Activated CD4-positive, alpha-beta T cell treated with anti-CD3 and anti-CD28 coated beads, Interleukin-2, amount 10 ng/mL, durations not matched to agents 7 days and 5 days (primary cell): ENCODE measurements around the gene EP400. TPM values are rescaled to one million over a fixed set of nuclear protein-coding genes. Genes with fewer than 3 reads are reported as not detected.
"Not testable (repeated sequence)": the region's sequence is repeated elsewhere in the genome, so short reads cannot be mapped to it uniquely, and the experiment has no call there.

Experiments
- CTCF ChIA-PET: fragments of 350-600 bp; sonication (Branson Sonifier 250); formaldehyde crosslinking; loops from one replicate; lab custom pipeline; 2021; ENCODE audit warnings: antibody characterized with exemption; lab: Charles Lee
- POLR2A ChIA-PET: fragments of 350-600 bp; sonication (Branson Sonifier 250); formaldehyde crosslinking; loops from one replicate; lab custom pipeline; 2021; ENCODE audit warnings: antibody characterized with exemption; lab: Charles Lee
- DNase-seq: peaks from one replicate; pipeline ENCODE4 v3.0.0-alpha.2; 2020
- H3K27ac Mint-ChIP-seq: one replicate; pipeline ENCODE4 v1.8.0; 2021; ENCODE audit warnings: mild to moderate bottlenecking, moderate library complexity, mixed read lengths
- H3K27me3 Mint-ChIP-seq: one replicate; pipeline ENCODE4 v1.8.0; 2021; ENCODE audit warnings: mixed read lengths
- H3K36me3 Mint-ChIP-seq: one replicate; pipeline ENCODE4 v1.8.0; 2021; ENCODE audit warnings: low read depth, mixed read lengths
- H3K4me1 Mint-ChIP-seq: one replicate; pipeline ENCODE4 v1.8.0; 2021; ENCODE audit warnings: mixed read lengths
- H3K4me3 Mint-ChIP-seq: one replicate; pipeline ENCODE4 v1.8.0; 2021; ENCODE audit warnings: mild to moderate bottlenecking, moderate library complexity, mixed read lengths
- H3K9me3 Mint-ChIP-seq: one replicate; pipeline ENCODE4 v1.8.0; 2021; ENCODE audit warnings: mixed read lengths
- total RNA-seq, 2 experiments: library from RNA; stranded (reverse); gene quantifications; one replicate each; pipeline ENCODE4 v1.2.3, GENCODE V29; 2021

The EP400 gene
- total RNA-seq, 2 experiments from 2014 or later: 53.9 to 57.0 TPM

DNA sequence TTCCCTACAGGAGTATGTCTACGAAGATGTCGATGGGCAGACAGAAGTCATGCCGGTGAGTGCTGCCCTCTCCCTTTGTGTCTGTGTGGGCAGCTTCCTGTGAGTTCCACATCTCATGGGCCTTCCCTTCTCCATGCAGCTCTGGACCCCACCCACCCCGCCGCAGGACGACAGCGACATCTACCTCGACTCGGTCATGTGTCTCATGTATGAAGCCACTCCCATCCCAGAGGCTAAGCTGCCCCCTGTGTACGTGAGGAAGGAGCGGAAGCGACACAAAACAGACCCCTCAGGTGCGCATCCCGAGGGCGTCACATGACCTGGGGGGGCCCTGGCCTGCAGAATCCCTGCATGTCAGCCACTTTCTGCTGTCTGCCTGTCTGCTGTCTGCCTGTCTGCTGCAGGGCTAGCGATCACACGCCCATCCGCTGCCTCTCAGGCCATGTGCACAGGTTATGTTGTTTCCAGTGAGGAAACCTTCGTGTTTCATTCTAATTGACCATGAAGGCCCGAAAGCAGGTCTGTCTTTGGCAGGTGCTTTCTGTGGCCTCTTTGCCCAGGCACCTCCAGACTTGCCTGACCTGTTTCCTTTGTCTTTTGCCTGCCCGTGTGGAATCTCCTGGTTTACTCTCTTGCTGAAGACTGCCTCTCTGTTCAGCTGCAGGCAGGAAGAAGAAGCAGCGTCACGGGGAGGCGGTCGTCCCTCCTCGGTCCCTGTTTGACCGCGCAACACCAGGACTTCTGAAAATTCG lies 95.1 kb downstream of the EP400 start:
- no peak for DNase-seq
- POLR2A ChIA-PET: no interaction called here
- no peak overlapping the region for H3K4me3 Mint-ChIP-seq
- CTCF ChIA-PET: no interaction called here
- H3K9me3 Mint-ChIP-seq: no peaks in the 10 kb centered on the region
- H3K27ac Mint-ChIP-seq: no peak overlapping the region
- peaks cover 3% of the 10 kb centered on the region for H3K4me1 Mint-ChIP-seq
- peaks cover 23% of the 10 kb centered on the region for H3K36me3 Mint-ChIP-seq
- H3K27me3 Mint-ChIP-seq: no peaks in the 10 kb centered on the region

DNA sequence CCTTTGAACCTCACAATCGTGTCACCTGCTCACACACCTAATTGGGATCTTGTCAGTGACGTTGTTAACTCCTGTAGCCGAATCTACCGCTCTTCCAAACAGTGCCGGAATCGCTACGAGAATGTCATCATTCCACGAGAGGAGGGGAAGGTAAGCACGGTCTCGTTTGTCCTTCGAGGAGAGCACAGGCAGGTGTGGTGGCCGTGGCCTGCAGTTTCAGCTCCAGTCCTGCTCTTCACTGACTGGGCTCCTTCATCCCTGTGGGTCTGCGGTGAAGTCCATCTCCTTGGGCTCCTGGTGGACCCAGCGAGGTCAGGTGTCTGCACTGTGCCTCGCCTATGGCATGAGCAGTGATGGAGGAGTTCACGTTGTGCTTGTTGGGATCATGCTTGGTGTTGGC lies 96.0 kb downstream of the EP400 start:
- Mint-ChIP-seq H3K36me3 (peaks cover 27% of the 10 kb centered on the region), H3K4me3 (no peak overlapping the region), H3K4me1 (peaks cover 3% of the 10 kb centered on the region), H3K27me3 (no peaks in the 10 kb centered on the region), H3K9me3 (no peaks in the 10 kb centered on the region), H3K27ac (no peak overlapping the region)
- ChIA-PET CTCF (no interaction called here), POLR2A (no interaction called here)
- DNase-seq: no peak

DNA sequence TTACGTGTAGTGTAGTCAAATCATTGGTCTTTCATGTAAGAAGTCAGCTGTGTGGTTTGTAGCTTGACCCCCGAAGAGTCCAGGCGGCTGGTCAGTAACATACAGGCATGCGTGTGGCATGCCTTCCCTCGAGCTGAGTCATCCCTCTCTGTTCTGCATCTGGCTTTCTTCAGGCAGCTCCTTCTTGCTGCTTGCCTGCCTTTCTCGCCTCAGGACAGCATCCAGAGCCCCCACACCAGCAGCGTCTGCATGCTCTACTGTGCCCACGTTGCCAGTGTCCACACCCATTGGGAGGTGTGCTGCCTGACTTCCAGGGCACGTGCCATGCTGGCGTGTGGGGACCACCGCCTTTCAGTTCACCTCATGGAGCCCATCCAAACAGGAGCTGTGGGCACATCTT lies 96.8 kb downstream of the EP400 start:
- no peaks in the 10 kb centered on the region for H3K27me3 Mint-ChIP-seq
- H3K36me3 Mint-ChIP-seq: peaks cover 32% of the 10 kb centered on the region
- H3K4me1 Mint-ChIP-seq: peaks cover 1% of the 10 kb centered on the region
- ChIA-PET POLR2A (no interaction called here), CTCF (no interaction called here)
- H3K4me3 Mint-ChIP-seq: no peak overlapping the region
- no peaks in the 10 kb centered on the region for H3K9me3 Mint-ChIP-seq
- H3K27ac Mint-ChIP-seq: no peak overlapping the region
- DNase-seq: no peak

DNA sequence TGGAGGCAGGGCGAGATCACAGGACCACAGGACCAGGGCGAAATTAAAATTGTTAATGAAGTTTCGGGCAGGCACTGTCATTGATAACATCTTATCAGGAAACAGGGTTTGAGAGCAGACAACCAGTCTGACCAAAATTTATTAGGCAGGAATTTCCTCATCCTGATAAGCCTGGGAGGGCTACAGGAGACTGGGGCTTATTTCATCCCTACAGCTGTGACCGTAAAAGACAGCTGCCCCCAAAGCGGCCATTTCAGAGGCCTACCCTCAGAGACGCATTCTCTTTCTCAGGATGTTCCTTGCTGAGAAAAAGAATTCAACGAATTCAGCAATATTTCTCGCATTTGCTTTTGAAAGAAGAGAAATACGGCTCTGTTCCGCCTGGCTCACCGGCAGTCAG lies 97.9 kb downstream of the EP400 start:
- H3K27ac Mint-ChIP-seq, H3K4me3 Mint-ChIP-seq, POLR2A ChIA-PET, H3K4me1 Mint-ChIP-seq, H3K9me3 Mint-ChIP-seq, H3K27me3 Mint-ChIP-seq, DNase-seq: not testable (repeated sequence)
- CTCF ChIA-PET: interaction anchor here (0.6 kb wide), 2 partner anchors 70 to 95 kb away, joined by 3 to 4 read pairs; no protein-coding TSS in a partner anchor
- peaks cover 32% of the 10 kb centered on the region for H3K36me3 Mint-ChIP-seq

DNA sequence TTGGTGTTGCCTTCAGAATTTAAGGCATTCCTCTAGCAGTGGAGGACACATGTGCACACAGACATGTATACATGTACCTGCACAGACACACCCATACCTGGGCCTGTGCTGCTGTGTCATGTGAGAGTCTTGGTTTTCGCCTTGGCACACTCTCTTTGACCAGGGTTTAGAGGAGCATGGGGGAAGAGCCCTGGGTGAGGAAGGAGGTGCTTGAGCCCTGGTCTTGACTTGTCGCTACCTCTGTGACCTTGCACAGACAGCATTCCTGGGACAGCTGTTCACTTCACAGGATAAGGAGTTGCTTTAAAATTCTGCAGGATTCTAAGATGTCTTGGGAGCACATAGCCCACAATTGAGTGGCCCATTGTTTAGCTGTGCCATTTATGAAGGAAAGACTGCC lies 99.7 kb downstream of the EP400 start:
- peaks cover 38% of the 10 kb centered on the region for H3K36me3 Mint-ChIP-seq
- CTCF ChIA-PET: no interaction called here

DNA sequence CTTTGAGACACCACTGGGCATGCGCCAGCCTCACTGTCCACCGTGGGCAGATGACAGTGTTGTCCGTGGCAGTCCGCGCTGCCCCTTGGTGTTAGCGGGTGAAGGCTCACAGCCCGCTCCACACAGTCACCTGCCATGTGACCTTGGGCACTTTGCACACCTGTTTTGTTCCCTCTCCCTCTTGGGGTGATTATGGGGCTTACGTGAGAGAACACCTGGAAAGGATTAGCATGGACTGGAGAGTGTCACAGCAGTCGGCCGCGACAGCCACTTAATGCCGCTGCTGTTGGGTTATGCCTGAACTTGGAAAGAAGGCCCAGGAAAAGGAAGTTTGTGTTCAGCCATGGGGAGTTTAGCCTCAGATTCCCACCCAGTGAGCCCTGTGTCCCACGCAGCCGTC lies 100.1 kb downstream of the EP400 start:
- H3K36me3 Mint-ChIP-seq: peaks cover 38% of the 10 kb centered on the region
- POLR2A ChIA-PET: no interaction called here
- no peak overlapping the region for H3K4me3 Mint-ChIP-seq
- no peak overlapping the region for H3K27ac Mint-ChIP-seq
- no peak for DNase-seq
- CTCF ChIA-PET: no interaction called here
- no peaks in the 10 kb centered on the region for H3K27me3 Mint-ChIP-seq
- no peaks in the 10 kb centered on the region for H3K4me1 Mint-ChIP-seq
- no peaks in the 10 kb centered on the region for H3K9me3 Mint-ChIP-seq

More for the DNA sequence above, 99.7 kb downstream of the EP400 start:
- Mint-ChIP-seq H3K4me3 (no peak overlapping the region), H3K9me3 (no peaks in the 10 kb centered on the region), H3K27me3 (no peaks in the 10 kb centered on the region), H3K4me1 (no peaks in the 10 kb centered on the region), H3K27ac (peak overlapping the region; percentile 1)
- DNase-seq: no peak
- POLR2A ChIA-PET: no interaction called here

DNA sequence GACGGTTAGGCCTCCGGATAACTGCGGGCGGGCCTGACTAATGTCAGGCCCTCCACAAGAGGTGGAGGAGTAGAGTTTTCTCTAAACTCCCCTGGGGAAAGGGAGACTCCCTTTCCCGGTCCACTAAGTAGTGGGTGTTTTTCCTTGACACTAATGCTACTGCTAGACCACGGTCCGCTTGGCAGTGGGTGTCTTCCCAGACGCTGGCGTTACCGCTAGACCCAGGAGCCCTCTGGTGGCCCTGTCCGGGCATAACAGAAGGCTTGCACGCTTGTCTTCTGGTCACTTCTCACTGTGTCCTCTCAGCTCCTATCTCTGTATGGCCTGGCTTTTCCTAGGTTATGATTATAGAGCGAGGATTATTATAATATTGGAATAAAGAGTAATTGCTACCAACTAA lies 102.0 kb downstream of the EP400 start:
- DNase-seq, CTCF ChIA-PET: not testable (repeated sequence)
- H3K36me3 Mint-ChIP-seq: peaks cover 34% of the 10 kb centered on the region

DNA sequence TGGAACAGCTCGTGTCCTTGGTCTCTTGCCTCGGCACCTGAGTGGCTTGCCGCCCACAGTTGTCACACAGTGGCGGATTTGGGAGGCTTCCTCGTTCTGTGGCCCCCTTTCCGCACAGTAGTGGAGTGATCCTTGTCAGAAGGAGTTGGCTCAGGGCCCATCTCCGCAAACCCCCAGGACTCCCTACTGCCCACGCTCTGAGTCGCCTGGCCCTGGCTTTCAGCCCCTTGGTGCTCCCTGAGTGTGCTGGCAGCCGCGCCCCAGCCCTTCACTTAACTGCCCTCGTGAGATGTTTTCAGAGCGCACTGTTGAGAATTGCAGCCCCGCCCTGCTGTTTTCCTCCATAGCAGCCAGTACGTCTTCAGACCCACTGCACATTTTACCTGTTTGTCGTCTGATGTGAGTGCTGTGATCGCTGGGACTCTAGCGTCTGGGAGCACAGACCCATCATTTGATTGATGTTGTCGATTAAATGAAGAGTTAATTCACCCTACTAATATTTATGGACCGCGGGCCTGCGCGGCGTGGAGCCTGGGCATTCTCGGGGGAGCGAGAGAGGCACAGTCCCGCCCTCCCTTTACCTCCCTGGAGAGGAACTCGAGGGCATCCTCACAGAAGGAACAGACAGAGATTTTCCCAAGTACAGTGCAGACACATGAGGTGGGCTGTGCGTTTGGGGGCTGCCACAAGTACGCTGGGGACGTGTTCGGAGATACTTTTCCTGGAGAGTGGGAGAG lies 102.6 kb downstream of the EP400 start:
- CTCF ChIA-PET: no interaction called here
- DNase-seq: no peak
- no peaks in the 10 kb centered on the region for H3K27me3 Mint-ChIP-seq
- H3K36me3 Mint-ChIP-seq: peaks cover 36% of the 10 kb centered on the region
- POLR2A ChIA-PET: no interaction called here
- H3K4me3 Mint-ChIP-seq: no peak overlapping the region
- no peak overlapping the region for H3K27ac Mint-ChIP-seq
- H3K4me1 Mint-ChIP-seq: no peaks in the 10 kb centered on the region
- no peaks in the 10 kb centered on the region for H3K9me3 Mint-ChIP-seq

More for the DNA sequence above, 102.0 kb downstream of the EP400 start:
- H3K4me3 Mint-ChIP-seq, H3K4me1 Mint-ChIP-seq, H3K27me3 Mint-ChIP-seq, H3K9me3 Mint-ChIP-seq, POLR2A ChIA-PET, H3K27ac Mint-ChIP-seq: not testable (repeated sequence)

DNA sequence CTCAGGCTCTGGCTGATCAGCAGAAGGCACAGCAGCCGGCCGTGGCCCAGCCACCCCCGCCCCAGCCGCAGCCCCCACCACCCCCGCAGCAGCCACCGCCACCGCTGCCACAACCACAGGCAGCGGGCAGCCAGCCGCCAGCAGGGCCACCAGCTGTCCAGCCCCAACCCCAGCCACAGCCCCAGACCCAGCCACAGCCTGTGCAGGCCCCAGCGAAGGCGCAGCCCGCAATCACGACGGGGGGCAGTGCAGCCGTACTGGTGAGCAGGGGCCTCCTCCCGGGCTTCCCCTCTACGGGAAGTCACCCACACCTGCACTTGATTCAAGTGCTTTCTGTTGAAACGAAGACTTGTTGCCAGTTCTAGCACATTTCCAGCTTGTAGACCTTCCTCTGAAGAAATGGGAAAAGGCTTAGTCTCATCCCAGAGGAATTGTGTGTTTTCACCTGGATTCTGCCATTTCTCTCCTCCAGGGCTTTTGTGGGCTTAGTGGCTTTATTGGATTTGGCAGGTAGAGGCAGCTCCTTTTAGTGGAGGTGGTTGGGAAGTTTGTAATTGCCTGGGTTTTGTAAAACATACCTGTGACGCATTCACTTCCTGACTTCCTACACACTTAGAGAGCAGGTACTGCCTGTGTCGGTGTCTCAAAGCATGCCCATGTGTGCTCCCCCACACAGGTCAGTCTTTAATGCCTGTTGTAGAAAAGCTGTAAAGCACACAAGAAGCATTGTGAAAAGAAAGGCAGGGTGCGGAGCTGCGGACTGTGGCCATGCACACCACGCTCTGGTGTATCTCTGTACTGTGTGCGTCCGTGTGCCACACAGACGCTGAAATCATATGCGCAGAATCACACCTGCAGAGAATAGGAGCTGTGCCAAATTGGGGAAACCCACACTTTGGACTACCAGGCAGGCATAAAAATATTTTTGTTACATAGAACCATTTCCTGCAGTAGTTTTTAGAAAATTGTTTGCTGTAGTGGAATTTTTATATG lies 103.9 kb downstream of the EP400 start:
- H3K9me3 Mint-ChIP-seq: no peaks in the 10 kb centered on the region
- H3K27ac Mint-ChIP-seq: no peak overlapping the region
- ChIA-PET CTCF (interaction anchor here (0.6 to 2.0 kb wide), 2 partner anchors 16 to 42 kb away, joined by 3 to 5 read pairs; no protein-coding TSS in a partner anchor), POLR2A (no interaction called here)
- H3K4me3 Mint-ChIP-seq: no peak overlapping the region
- H3K4me1 Mint-ChIP-seq: no peaks in the 10 kb centered on the region
- peaks cover 42% of the 10 kb centered on the region for H3K36me3 Mint-ChIP-seq
- no peaks in the 10 kb centered on the region for H3K27me3 Mint-ChIP-seq
- no peak for DNase-seq

DNA sequence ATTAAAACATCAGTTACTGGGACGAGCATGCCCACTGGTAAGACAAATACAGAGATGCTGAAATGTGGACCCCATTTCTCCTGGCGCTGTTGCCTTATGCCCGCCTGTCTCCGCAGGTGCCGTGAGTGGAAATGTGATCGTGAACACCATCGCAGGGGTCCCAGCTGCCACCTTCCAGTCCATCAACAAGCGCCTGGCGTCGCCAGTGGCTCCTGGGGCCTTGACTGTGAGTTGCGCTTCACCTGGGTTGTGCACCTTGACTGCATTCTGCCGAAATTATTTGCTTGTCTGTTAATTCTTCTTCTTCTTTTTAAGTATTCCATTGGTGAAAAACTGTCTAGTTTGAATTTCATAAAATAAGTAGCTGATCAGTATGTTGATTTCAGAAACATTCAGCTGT lies 105.2 kb downstream of the EP400 start:
- no peaks in the 10 kb centered on the region for H3K27me3 Mint-ChIP-seq

DNA sequence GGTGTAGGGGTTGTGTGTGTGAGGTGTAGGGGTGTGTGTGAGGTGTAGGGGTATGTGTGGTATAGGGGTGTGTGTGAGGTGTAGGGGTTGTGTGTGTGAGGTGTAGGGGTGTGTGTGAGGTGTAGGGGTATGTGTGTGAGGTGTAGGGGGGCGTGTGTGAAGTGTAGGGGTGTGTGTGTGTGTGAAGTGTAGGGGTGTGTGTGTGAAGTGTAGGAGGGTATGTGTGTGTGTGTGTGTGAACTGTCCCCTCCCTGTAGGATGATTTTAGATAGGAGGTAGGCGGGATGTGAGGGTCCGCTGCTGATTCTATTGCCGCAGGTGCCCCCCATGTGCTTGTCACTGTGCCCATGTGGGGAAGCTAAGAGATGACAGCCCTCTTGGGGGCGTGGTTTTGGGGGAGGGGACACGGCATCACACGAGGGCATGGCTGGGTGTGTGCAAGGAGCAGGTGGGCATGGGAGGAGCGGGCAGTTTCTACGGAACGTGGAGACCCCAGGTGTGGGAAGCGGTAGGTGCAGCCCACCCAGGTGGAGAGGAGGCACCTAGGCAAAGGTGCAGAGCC lies 105.9 kb downstream of the EP400 start:
- no peaks in the 10 kb centered on the region for H3K27me3 Mint-ChIP-seq
- ChIA-PET CTCF (interaction anchor here (2.0 kb wide), 1 partner anchor 18 kb away, joined by 5 read pairs; no protein-coding TSS in a partner anchor), POLR2A (no interaction called here)
- no peaks in the 10 kb centered on the region for H3K4me1 Mint-ChIP-seq
- H3K27ac Mint-ChIP-seq: no peak overlapping the region
- peaks cover 37% of the 10 kb centered on the region for H3K36me3 Mint-ChIP-seq
- no peak overlapping the region for H3K4me3 Mint-ChIP-seq
- no peaks in the 10 kb centered on the region for H3K9me3 Mint-ChIP-seq
- no peak for DNase-seq

More for the DNA sequence above, 105.2 kb downstream of the EP400 start:
- ChIA-PET POLR2A (no interaction called here), CTCF (interaction anchor here (0.6 to 2.0 kb wide), 2 partner anchors 17 to 22 kb away, joined by 5 read pairs; no protein-coding TSS in a partner anchor)
- Mint-ChIP-seq H3K36me3 (peaks cover 41% of the 10 kb centered on the region), H3K27ac (no peak overlapping the region), H3K9me3 (no peaks in the 10 kb centered on the region), H3K4me1 (no peaks in the 10 kb centered on the region), H3K4me3 (no peak overlapping the region)
- DNase-seq: no peak

DNA sequence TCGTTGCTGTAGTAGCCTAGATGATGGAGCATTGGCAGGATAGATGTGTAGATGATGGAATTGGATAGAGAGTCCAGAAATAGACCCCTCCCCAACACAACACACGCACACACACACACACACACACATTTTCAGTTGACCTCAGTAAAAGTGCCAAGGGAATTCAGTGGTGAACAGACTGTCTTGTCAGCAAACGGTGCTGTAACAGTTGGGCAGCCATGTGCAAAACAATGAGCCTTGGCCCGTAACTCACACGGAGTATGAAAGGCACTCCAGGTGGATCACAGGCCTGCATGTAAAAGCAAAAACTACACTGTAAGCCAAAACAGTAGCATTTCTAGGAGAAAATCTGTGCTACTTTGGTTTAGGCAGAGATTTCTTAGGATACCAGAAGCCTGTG lies 106.6 kb downstream of the EP400 start:
- no peak for DNase-seq
- ChIA-PET CTCF (no interaction called here), POLR2A (no interaction called here)
- Mint-ChIP-seq H3K27ac (no peak overlapping the region), H3K9me3 (no peaks in the 10 kb centered on the region), H3K4me3 (no peak overlapping the region), H3K4me1 (no peaks in the 10 kb centered on the region), H3K27me3 (no peaks in the 10 kb centered on the region), H3K36me3 (peaks cover 33% of the 10 kb centered on the region)
